Neural progenitor cell (in vitro differentiated cells): ENCODE results near the gene DAGLB. TPM values are rescaled to one million over a fixed set of nuclear protein-coding genes. Genes with fewer than 3 reads are reported as not detected.
A peak's percentile ranks its signal among the peaks of the same experiment; 100 is the strongest.

Experiments used
- DNase-seq: peaks from one replicate; pipeline ENCODE4 v3.0.0-alpha.2; 2016; ENCODE audit warnings: low spot score
- H2AFZ ChIP-seq: fragments of 200-600 bp; sonication (generic); replicated peaks from 2 replicates; pipeline ENCODE4 v1.6.1; 2016; ENCODE audit warnings: antibody characterized with exemption
- H3F3A ChIP-seq: fragments of 200-600 bp; sonication (generic); 2 replicates; pipeline ENCODE4 v1.6.1; 2016; ENCODE audit warnings: antibody characterized with exemption, low read depth
- H3K27ac ChIP-seq: fragments of 200-600 bp; sonication (generic); 2 replicates; pipeline ENCODE4 v1.5.1; 2016; ENCODE audit warnings: mild to moderate bottlenecking
- H3K27me3 ChIP-seq: fragments of 200-600 bp; sonication (generic); 2 replicates; pipeline ENCODE4 v1.6.1; 2016; ENCODE audit warnings: mild to moderate bottlenecking, moderate library complexity
- H3K36me3 ChIP-seq: fragments of 200-600 bp; sonication (generic); 2 replicates; pipeline ENCODE4 v1.5.1; 2016
- H3K4me1 ChIP-seq: fragments of 200-600 bp; sonication (generic); 2 replicates; pipeline ENCODE4 v1.6.1; 2016; ENCODE audit warnings: mixed run types
- H3K4me2 ChIP-seq: fragments of 200-600 bp; sonication (generic); 2 replicates; pipeline ENCODE4 v1.6.1; 2016
- H3K4me3 ChIP-seq: fragments of 200-600 bp; sonication (generic); 2 replicates; pipeline ENCODE4 v1.5.1; 2016
- H3K79me2 ChIP-seq: fragments of 200-600 bp; sonication (generic); 2 replicates; pipeline ENCODE4 v1.6.1; 2016; ENCODE audit warnings: low read depth
- H3K9ac ChIP-seq: fragments of 200-600 bp; sonication (generic); 2 replicates; pipeline ENCODE4 v1.6.1; 2016
- H3K9me3 ChIP-seq: fragments of 200-600 bp; sonication (generic); 2 replicates; pipeline ENCODE4 v1.5.1; 2016; ENCODE audit warnings: low read depth
- H4K20me1 ChIP-seq: fragments of 200-600 bp; sonication (generic); 2 replicates; pipeline ENCODE4 v1.6.1; 2016; ENCODE audit warnings: low read depth
- H3K27ac Mint-ChIP-seq: 3 replicates; pipeline ENCODE4 v1.8.0; 2021; ENCODE audit warnings: mixed read lengths
- H3K27me3 Mint-ChIP-seq: 2 replicates; pipeline ENCODE4 v1.8.0; 2022; ENCODE audit warnings: low read depth, mild to moderate bottlenecking, inconsistent platforms, moderate library complexity, mixed read lengths; ENCODE audit not compliant: insufficient read depth
- H3K36me3 Mint-ChIP-seq: 3 replicates; pipeline ENCODE4 v1.8.0; 2021; ENCODE audit warnings: mixed read lengths
- H3K4me1 Mint-ChIP-seq: 3 replicates; pipeline ENCODE4 v1.8.0; 2021; ENCODE audit warnings: mixed read lengths
- H3K4me3 Mint-ChIP-seq: 3 replicates; pipeline ENCODE4 v1.8.0; 2021; ENCODE audit warnings: mild to moderate bottlenecking, moderate library complexity, mixed read lengths
- H3K9me3 Mint-ChIP-seq: 3 replicates; pipeline ENCODE4 v1.8.0; 2020; ENCODE audit warnings: mixed read lengths
- EZH2 ChIP-seq: fragments of 200-600 bp; sonication (generic); IDR thresholded peaks from 2 replicates; pipeline ENCODE4 v1.6.1; 2017; ENCODE audit warnings: antibody characterized with exemption, mild to moderate bottlenecking, moderate library complexity
- EZH2phosphoT487 ChIP-seq: fragments of 200-600 bp; sonication (generic); IDR thresholded peaks from 2 replicates; pipeline ENCODE4 v1.6.1; 2017; ENCODE audit warnings: antibody characterized with exemption
- total RNA-seq: library from RNA; depleted of rRNA; stranded (reverse); fragments of >200 nt; gene quantifications from 2 replicates; pipeline ENCODE4 v1.2.3, GENCODE V29; 2015; ENCODE audit warnings: low replicate concordance
- TF ChIP-seq, protein P1 (sequence below): fragments of 200-600 bp; sonication (generic); IDR thresholded peaks from 2 replicates; pipeline ENCODE4 v1.5.1; 2017; ENCODE audit warnings: antibody characterized with exemption, mild to moderate bottlenecking

DAGLB gene
- total RNA-seq, 1 donor from 2014 or later: 28.0 TPM

DNA sequence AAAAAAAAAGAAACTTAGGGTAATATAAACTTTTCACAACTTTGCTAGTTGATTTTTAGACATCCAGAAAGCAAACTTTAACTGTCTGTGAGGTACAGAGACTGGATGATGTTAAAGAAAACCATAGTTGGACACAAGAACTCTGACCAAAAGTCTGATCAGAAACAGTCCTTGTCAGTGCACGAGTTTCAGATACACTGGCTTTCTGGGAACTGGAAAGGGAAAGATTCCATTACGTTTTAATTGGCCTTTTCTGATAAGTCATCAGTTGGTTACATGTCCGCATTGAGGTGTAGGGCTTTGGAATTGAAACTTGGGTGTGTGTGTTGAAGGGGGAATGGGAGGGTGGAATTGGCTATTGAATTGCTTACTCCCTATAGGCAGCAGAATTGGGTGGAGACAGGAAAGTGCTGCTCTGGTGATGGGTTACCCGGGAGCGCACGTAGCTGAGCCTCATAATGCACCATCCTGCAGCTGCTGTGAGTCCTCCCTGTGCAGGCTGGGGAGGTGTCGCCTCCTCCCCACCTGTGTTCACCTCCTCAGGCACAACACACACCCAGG lies 59.9 kb downstream of the DAGLB start:
- Histone ChIP-seq H3K79me2 (peaks cover 99% of the 10 kb centered on the region), H3K27ac (no peak overlapping the region), H3K9me3 (no peaks in the 10 kb centered on the region), H3K4me1 (peaks cover 8% of the 10 kb centered on the region), H3K27me3 (no peaks in the 10 kb centered on the region), H3K4me3 (no peak overlapping the region), H3K4me2 (no peak overlapping the region), H3K36me3 (no peaks in the 10 kb centered on the region), H3K9ac (no peak overlapping the region), H4K20me1 (peaks cover 85% of the 10 kb centered on the region), H2AFZ (no peak overlapping the region), H3F3A (no peaks in the 10 kb centered on the region)
- TF ChIP-seq EZH2phosphoT487 (no peak), EZH2 (no peak)
- TF ChIP-seq, protein P1, sequence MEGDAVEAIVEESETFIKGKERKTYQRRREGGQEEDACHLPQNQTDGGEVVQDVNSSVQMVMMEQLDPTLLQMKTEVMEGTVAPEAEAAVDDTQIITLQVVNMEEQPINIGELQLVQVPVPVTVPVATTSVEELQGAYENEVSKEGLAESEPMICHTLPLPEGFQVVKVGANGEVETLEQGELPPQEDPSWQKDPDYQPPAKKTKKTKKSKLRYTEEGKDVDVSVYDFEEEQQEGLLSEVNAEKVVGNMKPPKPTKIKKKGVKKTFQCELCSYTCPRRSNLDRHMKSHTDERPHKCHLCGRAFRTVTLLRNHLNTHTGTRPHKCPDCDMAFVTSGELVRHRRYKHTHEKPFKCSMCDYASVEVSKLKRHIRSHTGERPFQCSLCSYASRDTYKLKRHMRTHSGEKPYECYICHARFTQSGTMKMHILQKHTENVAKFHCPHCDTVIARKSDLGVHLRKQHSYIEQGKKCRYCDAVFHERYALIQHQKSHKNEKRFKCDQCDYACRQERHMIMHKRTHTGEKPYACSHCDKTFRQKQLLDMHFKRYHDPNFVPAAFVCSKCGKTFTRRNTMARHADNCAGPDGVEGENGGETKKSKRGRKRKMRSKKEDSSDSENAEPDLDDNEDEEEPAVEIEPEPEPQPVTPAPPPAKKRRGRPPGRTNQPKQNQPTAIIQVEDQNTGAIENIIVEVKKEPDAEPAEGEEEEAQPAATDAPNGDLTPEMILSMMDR: no peak
- no peak overlapping the region for H3K4me3 Mint-ChIP-seq
- no peak for DNase-seq
- peaks cover 29% of the 10 kb centered on the region for H3K36me3 Mint-ChIP-seq
- peaks cover 16% of the 10 kb centered on the region for H3K4me1 Mint-ChIP-seq
- peaks cover 2% of the 10 kb centered on the region for H3K27me3 Mint-ChIP-seq
- no peak overlapping the region for H3K27ac Mint-ChIP-seq
- no peaks in the 10 kb centered on the region for H3K9me3 Mint-ChIP-seq

DNA sequence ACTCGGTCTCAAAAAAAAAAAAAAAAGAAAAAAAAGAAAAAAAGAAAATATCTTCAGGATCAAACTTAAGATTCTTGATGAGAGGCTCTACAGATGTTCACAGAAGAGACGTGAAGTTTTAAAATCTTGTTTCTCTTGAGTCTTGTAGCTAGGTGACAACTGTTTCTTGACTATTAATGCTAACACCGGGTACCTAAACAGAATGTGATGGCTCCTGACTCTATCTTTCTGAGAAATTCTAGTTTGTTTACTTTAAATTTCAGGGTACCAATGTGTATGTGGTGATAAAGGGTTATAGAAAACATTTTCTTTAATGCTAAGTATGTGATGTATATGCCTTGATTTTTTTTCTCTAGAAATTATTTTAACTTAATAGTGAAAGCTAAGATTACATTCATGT lies 61.0 kb downstream of the DAGLB start:
- H4K20me1 ChIP-seq: peaks cover 85% of the 10 kb centered on the region
- no peak overlapping the region for H3K4me2 ChIP-seq
- no peak overlapping the region for H3K9ac ChIP-seq
- no peaks in the 10 kb centered on the region for H3K36me3 ChIP-seq
- peaks cover 2% of the 10 kb centered on the region for H3K27me3 Mint-ChIP-seq
- TF ChIP-seq EZH2 (no peak), EZH2phosphoT487 (no peak)
- TF ChIP-seq, protein P1: no peak
- H2AFZ ChIP-seq: no peak overlapping the region
- no peaks in the 10 kb centered on the region for H3K9me3 Mint-ChIP-seq
- no peaks in the 10 kb centered on the region for H3K9me3 ChIP-seq
- H3K27me3 ChIP-seq: no peaks in the 10 kb centered on the region
- peaks cover 8% of the 10 kb centered on the region for H3K4me1 ChIP-seq
- H3K27ac ChIP-seq: no peak overlapping the region
- no peak overlapping the region for H3K4me3 Mint-ChIP-seq
- no peak overlapping the region for H3K4me3 ChIP-seq
- H3K79me2 ChIP-seq: peaks cover 99% of the 10 kb centered on the region
- H3K27ac Mint-ChIP-seq: no peak overlapping the region
- H3K4me1 Mint-ChIP-seq: peaks cover 18% of the 10 kb centered on the region
- no peaks in the 10 kb centered on the region for H3F3A ChIP-seq
- peaks cover 28% of the 10 kb centered on the region for H3K36me3 Mint-ChIP-seq
- DNase-seq: no peak

DNA sequence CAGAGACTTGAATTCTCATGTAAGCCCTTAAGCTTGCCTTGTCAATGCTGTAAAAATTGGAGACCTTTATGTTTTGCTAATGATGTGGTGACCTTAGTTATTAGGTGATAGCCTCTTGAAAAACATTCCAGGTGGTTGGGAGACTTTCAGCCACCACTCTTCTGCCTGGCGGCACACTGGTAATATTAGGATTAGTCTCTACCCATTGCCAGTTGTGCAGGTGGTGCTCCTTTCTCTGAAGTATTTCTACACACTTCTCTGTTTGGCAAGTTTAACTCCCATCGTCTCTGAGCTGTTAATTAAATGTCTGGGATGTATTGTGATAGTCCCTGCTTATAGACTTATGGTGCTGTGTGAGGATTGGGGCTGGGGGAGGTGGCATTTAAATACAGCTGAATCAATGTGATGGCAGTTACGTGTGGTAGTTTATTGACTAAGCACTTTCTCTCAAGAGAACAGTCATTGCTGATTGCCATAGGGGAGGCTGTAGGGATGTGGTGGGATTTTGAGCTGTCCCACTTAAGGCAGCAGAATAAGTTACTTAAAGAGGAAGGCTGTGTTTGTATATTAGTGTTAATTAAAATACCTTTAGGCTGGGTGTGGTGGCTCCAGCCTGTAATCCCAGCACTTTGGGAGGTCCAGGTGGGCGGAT lies 61.7 kb downstream of the DAGLB start:
- Histone ChIP-seq H3K4me3 (no peak overlapping the region), H3K27ac (no peak overlapping the region), H3K27me3 (no peaks in the 10 kb centered on the region), H3K9ac (peak overlapping the region; percentile 17), H3K9me3 (no peaks in the 10 kb centered on the region), H4K20me1 (peaks cover 85% of the 10 kb centered on the region), H3F3A (no peaks in the 10 kb centered on the region), H2AFZ (no peak overlapping the region), H3K4me1 (peaks cover 8% of the 10 kb centered on the region), H3K4me2 (no peak overlapping the region), H3K79me2 (peaks cover 99% of the 10 kb centered on the region), H3K36me3 (no peaks in the 10 kb centered on the region)
- peaks cover 2% of the 10 kb centered on the region for H3K27me3 Mint-ChIP-seq
- TF ChIP-seq EZH2phosphoT487: no peak
- TF ChIP-seq, protein P1: no peak
- no peak for TF ChIP-seq EZH2
- H3K27ac Mint-ChIP-seq: no peak overlapping the region
- H3K9me3 Mint-ChIP-seq: no peaks in the 10 kb centered on the region
- no peak overlapping the region for H3K4me3 Mint-ChIP-seq
- peaks cover 24% of the 10 kb centered on the region for H3K36me3 Mint-ChIP-seq
- no peak for DNase-seq
- peaks cover 18% of the 10 kb centered on the region for H3K4me1 Mint-ChIP-seq
